Mucosa of rectum (tissue), 2 donors: ENCODE data around the gene DPP6.

Experiments
- H3K27ac ChIP-seq, 2 donors: one replicate each; pipeline ENCODE4 v1.7.0; 2013; ENCODE audit warnings: inconsistent platforms in 2 of 2, low read depth in 2 of 2, low read length in 2 of 2
- H3K27me3 ChIP-seq, 2 donors: one replicate each; pipeline ENCODE4 v1.7.0; 2013; ENCODE audit warnings: low read length in 2 of 2; ENCODE audit not compliant: control insufficient read depth in 2 of 2, insufficient read depth in 2 of 2
- H3K36me3 ChIP-seq, 2 donors: one replicate each; pipeline ENCODE4 v1.7.0; 2013; ENCODE audit warnings: low read length in 2 of 2; ENCODE audit not compliant: control insufficient read depth in 2 of 2, insufficient read depth in 2 of 2
- H3K4me1 ChIP-seq, 2 donors: one replicate each; pipeline ENCODE4 v1.7.0; 2013; ENCODE audit warnings: low read length in 2 of 2, mild to moderate bottlenecking in 1 of 2; ENCODE audit not compliant: control insufficient read depth in 2 of 2, insufficient read depth in 2 of 2
- H3K4me3 ChIP-seq, 2 donors: one replicate each; pipeline ENCODE4 v1.7.0; 2013; ENCODE audit warnings: low read length in 2 of 2
- H3K9ac ChIP-seq, 2 donors: one replicate each; pipeline ENCODE4 v1.7.0; 2013; ENCODE audit warnings: low read length in 2 of 2, low read depth in 1 of 2, mild to moderate bottlenecking in 1 of 2
- H3K9me3 ChIP-seq, 2 donors: one replicate each; pipeline ENCODE4 v1.7.0; 2013; ENCODE audit warnings: low read length in 2 of 2; ENCODE audit not compliant: control insufficient read depth in 2 of 2
- donor health status: healthy.
- donor health status: Normal muscosa, but diverticular disease.

DPP6 gene

DNA sequence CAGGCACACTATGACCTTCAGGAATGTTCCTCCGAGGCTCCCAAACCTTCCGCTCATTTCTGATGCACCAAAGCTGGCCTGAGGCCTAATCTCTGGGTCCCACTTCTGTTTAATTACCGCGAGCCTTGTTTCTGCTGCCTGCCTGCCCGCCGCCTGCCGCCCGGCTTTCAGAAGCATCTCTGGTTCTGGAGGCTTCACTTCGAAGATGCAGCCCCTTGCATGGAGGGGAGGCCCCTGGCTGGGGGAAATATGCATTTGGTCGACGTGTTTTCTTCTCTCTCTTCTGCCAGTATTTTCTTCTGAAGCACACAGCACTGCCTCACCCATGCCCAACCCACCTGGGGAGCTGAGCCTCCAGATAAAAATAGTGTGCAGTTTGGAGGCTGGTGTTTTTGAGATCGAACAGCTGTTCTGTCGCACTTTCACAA lies 783.8 kb downstream of the DPP6 start:
- no peak overlapping the region for H3K4me3 ChIP-seq
- no peaks in the 10 kb centered on the region for H3K4me1 ChIP-seq
- H3K27ac ChIP-seq: no peak overlapping the region
- no peaks in the 10 kb centered on the region for H3K36me3 ChIP-seq
- H3K9me3 ChIP-seq: no peaks in the 10 kb centered on the region
- no peaks in the 10 kb centered on the region for H3K27me3 ChIP-seq
- no peak overlapping the region for H3K9ac ChIP-seq

DNA sequence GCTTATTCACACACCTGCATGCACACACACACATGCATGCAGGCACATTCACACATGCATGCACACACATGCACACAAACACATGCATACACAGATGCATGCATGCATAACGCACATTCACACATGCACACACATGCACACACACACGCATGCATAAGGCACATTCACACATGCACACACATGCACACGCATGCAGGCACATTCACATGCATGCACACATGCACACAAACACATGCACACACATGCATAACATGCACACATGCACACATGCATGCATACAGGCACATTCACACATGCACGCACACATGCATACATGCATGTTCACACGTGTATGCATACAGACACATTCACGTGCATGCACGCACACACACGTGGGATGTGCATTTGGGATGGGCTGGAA lies 784.9 kb downstream of the DPP6 start:
- Histone ChIP-seq H3K4me3 (no peak overlapping the region), H3K9me3 (no peaks in the 10 kb centered on the region), H3K36me3 (no peaks in the 10 kb centered on the region), H3K9ac (no peak overlapping the region), H3K27ac (no peak overlapping the region), H3K27me3 (no peaks in the 10 kb centered on the region), H3K4me1 (peaks cover 2 to 6% of the 10 kb centered on the region in 2 donors)

DNA sequence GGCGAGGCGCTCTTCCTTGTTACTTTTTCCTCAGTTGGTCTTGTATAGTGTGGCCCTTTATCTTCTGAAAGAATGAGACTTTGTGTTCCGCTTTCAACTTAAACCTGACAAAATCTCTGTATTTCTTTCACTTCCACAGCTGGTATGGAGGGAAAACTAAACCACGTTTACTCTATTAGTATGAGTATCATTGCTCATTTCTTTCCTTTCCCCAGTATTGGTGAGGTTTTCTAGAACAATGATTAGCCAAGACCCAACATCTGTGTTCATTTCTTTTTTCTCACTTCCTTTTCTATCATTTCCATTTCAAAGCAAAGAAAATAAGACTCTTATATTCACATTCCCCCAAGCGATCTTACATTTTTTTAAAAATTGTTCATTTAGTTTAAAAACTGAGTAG lies 785.4 kb downstream of the DPP6 start:
- Histone ChIP-seq H3K9ac (no peak overlapping the region), H3K27ac (no peak overlapping the region), H3K4me1 (peaks cover 7 to 11% of the 10 kb centered on the region in 2 donors), H3K36me3 (no peaks in the 10 kb centered on the region), H3K4me3 (no peak overlapping the region), H3K9me3 (no peaks in the 10 kb centered on the region), H3K27me3 (no peaks in the 10 kb centered on the region)

DNA sequence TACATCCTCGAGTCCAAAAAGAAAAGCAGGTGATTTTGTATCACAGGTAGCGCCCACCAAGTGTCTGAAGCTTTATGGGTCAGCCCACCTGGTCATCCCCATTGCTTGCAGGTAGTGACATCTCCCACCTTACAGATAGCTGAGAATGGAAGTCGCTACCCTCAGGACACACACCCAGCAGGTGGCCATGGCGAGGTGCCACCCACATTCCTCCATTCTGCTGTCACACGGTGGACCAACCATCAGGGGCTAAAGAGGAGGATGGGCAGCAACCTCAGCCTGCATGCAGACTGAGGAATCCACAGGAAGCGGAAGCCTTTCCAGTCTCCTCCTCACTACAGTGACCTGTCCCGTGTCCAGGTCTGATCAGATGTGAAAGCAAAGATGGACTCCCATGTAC lies 787.9 kb downstream of the DPP6 start:
- H3K9ac ChIP-seq: no peak overlapping the region
- H3K36me3 ChIP-seq: no peaks in the 10 kb centered on the region
- H3K27ac ChIP-seq: no peak overlapping the region
- no peaks in the 10 kb centered on the region for H3K27me3 ChIP-seq
- H3K4me1 ChIP-seq: peaks cover 9 to 15% of the 10 kb centered on the region in 2 donors
- no peaks in the 10 kb centered on the region for H3K9me3 ChIP-seq
- no peak overlapping the region for H3K4me3 ChIP-seq

DNA sequence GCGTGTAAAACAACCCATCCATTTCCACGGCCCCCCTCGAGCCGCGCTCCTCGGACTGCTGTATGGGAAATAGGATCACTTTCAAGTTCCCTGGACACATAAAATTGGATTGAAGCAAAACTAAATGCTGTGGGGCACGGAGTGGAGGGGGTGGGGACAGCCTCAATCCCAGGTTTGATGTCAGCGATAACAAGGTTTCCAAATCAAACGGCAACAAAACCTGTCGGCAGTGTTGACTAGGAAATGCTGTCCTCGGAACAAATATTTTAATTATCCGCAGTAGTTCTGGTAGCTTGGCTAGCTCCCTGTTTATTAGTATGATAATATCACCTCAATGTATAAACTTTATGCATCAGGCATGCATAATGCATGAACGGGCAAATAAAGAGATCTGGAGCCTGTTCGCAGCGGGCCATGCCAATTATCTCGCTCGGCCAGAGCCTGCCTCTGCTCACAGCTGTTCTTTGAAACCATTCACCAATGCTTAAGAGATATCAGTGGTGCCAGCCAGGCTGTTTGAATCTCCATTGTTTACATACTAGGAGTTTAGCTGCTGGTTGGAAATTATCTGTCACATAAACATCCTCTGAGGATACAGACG lies 789.6 kb downstream of the DPP6 start:
- H3K4me1 ChIP-seq: peaks cover 9 to 18% of the 10 kb centered on the region in 2 donors
- peak overlapping the region in 1 of 2 donors; percentile 32 for H3K4me3 ChIP-seq
- no peak overlapping the region for H3K27ac ChIP-seq
- H3K9ac ChIP-seq: no peak overlapping the region
- no peaks in the 10 kb centered on the region for H3K27me3 ChIP-seq
- H3K36me3 ChIP-seq: no peaks in the 10 kb centered on the region
- no peaks in the 10 kb centered on the region for H3K9me3 ChIP-seq

DNA sequence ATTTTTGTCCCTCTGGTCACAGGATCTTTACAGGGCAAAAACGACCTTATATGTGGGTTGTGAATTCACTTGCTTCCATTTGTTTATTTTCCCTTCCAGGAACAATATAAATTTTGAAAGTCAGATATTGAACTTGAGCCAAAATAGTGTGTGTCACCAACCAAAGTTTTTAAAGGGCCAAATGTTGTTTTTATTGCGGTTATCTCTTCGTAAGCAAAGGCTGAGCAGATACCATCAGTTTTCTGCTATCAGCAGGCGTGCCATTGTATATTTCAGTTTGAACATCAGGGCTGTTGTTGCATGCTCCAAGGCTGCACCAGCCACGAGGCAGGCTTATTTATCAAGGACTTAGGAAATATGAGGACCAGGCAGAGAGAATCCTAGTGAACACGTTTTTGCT lies 790.4 kb downstream of the DPP6 start:
- H3K36me3 ChIP-seq: no peaks in the 10 kb centered on the region
- H3K9ac ChIP-seq: no peak overlapping the region
- peak overlapping the region in 1 of 2 donors; percentile 26 for H3K4me3 ChIP-seq
- H3K27ac ChIP-seq: no peak overlapping the region
- H3K9me3 ChIP-seq: no peaks in the 10 kb centered on the region
- H3K27me3 ChIP-seq: no peaks in the 10 kb centered on the region
- peaks cover 9 to 18% of the 10 kb centered on the region in 2 donors for H3K4me1 ChIP-seq

DNA sequence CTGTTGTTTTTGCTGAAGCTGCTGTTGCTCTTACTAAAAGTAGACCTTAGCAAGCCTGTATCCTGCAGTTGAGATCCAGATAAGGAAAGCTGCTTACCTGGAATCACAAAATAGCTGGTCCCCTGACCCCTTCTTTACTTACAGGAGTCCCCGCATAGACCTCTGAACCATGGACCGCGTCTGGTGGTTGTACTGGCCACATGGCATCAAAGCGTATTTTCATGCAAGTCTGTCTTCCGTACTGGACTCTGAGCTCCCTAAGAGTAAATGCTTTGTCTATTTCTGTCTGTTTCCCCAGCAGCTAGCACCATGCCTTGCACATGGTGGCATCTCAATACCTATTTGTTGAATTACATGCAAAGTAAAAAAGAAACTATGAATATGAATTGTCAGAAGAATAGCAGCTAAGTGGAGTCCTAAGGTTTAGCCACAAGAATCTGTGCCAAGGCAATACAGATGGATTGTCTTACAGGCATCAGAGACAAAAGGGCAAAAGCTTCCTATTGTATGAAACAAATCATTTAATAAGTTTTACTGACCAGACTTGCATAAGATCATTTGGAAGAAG lies 791.6 kb downstream of the DPP6 start:
- no peaks in the 10 kb centered on the region for H3K9me3 ChIP-seq
- peak overlapping the region in 1 of 2 donors; percentile 35 for H3K9ac ChIP-seq
- H3K27me3 ChIP-seq: no peaks in the 10 kb centered on the region
- H3K4me1 ChIP-seq: peaks cover 9 to 18% of the 10 kb centered on the region in 2 donors
- no peak overlapping the region for H3K4me3 ChIP-seq
- H3K36me3 ChIP-seq: no peaks in the 10 kb centered on the region
- H3K27ac ChIP-seq: no peak overlapping the region

DNA sequence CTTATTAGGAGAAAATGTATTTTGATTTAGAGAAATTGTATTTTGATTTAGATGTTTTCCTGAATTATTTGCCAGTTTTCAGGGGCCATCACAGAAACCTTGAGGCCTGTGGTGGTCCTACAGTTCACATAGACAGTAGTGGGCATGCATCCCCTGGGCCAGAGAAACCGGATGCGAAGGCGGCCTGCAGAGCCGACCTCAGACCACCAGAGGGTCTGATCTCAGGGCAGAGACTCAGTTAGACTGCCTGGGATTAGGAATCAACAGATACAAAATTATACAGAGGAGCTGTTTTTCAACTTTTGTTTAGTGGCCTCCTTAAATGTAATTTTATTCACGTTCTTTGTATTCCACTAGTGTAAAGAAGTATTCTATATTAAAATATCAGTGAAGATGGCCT lies 792.3 kb downstream of the DPP6 start:
- Histone ChIP-seq H3K4me1 (peaks cover 9 to 18% of the 10 kb centered on the region in 2 donors), H3K36me3 (no peaks in the 10 kb centered on the region), H3K27ac (no peak overlapping the region), H3K27me3 (no peaks in the 10 kb centered on the region), H3K9me3 (no peaks in the 10 kb centered on the region), H3K9ac (no peak overlapping the region), H3K4me3 (no peak overlapping the region)

DNA sequence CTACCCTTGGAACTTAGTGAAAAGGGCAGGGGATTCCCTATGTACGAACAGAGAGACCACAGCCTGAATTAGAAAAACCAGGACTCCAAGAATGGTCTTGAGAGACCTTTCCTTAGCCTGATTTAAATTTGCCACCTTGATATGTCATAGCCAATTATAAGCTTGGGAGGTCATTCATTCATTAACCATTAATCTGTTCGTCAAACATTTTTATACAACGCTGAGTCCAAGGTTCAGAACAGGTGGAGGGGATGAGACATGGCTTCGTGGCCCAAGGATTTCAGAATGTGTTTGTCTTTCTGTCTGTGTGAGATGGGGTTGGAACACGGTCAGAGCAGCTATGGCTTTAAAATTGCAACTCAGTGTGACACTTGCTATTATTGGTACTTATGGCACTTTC lies 792.8 kb downstream of the DPP6 start:
- H3K4me1 ChIP-seq: peaks cover 9 to 18% of the 10 kb centered on the region in 2 donors
- H3K36me3 ChIP-seq: no peaks in the 10 kb centered on the region
- no peaks in the 10 kb centered on the region for H3K27me3 ChIP-seq

DNA sequence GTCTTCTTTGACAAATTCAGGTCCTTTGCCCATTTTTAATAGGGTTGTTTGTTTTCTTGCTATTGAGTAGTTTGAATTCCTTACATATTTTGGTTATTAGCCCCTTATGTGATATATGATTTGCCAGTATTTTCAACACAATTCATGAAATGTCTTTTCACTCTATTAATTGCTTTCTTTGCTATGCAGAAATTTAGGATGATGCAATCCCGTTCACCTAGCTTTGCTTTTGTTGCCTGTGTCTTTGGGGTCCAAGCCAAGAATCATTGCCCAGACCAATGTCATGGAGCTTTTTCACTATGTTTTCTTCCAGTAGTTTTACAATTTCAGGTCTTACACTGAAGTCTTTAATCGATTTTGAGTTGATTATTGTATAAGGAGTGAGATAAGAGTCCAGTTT lies 796.3 kb downstream of the DPP6 start:
- no peak overlapping the region for H3K9ac ChIP-seq
- no peak overlapping the region for H3K4me3 ChIP-seq
- H3K36me3 ChIP-seq: no peaks in the 10 kb centered on the region
- H3K4me1 ChIP-seq: peaks cover 0 to 17% of the 10 kb centered on the region in 2 donors
- no peaks in the 10 kb centered on the region for H3K27me3 ChIP-seq
- H3K9me3 ChIP-seq: no peaks in the 10 kb centered on the region
- H3K27ac ChIP-seq: no peak overlapping the region

More for the DNA sequence above, 792.8 kb downstream of the DPP6 start:
- Histone ChIP-seq H3K4me3 (no peak overlapping the region), H3K9ac (no peak overlapping the region), H3K9me3 (no peaks in the 10 kb centered on the region), H3K27ac (peak overlapping the region in 1 of 2 donors; percentile 9)
